Activated CD4-positive, alpha-beta T cell treated with anti-CD3 and anti-CD28 coated beads for 36 hours (primary cell): Measurements from ENCODE around the gene CABP4. TPM values are rescaled to one million over a fixed set of nuclear protein-coding genes. Genes with fewer than 3 reads are reported as not detected.

ENCODE experiments used
- ATAC-seq: fragments of 200-7000 bp; cut with Tn5 transposase; one replicate; pipeline ENCODE4 v1.10.0; 2021; ENCODE audit warnings: mild to moderate bottlenecking, moderate library complexity
- CTCF ChIA-PET: fragments of 350-600 bp; sonication (Branson Sonifier 250); formaldehyde crosslinking; loops from one replicate; lab custom pipeline; 2021; ENCODE audit warnings: antibody characterized with exemption; lab: Charles Lee
- POLR2A ChIA-PET: fragments of 350-600 bp; sonication (Branson Sonifier 250); formaldehyde crosslinking; loops from one replicate; lab custom pipeline; 2021; ENCODE audit warnings: antibody characterized with exemption, inconsistent platforms; lab: Charles Lee
- DNase-seq: peaks from one replicate; pipeline ENCODE4 v3.0.0-alpha.2; 2020
- H3K27ac Mint-ChIP-seq: one replicate; pipeline ENCODE4 v1.8.0; 2021; ENCODE audit warnings: mixed read lengths
- H3K27me3 Mint-ChIP-seq: one replicate; pipeline ENCODE4 v1.8.0; 2021; ENCODE audit warnings: mixed read lengths
- H3K36me3 Mint-ChIP-seq: one replicate; pipeline ENCODE4 v1.8.0; 2021; ENCODE audit warnings: low read depth, mixed read lengths
- H3K4me1 Mint-ChIP-seq: one replicate; pipeline ENCODE4 v1.8.0; 2021; ENCODE audit warnings: mixed read lengths
- H3K4me3 Mint-ChIP-seq: one replicate; pipeline ENCODE4 v1.8.0; 2021; ENCODE audit warnings: mild to moderate bottlenecking, moderate library complexity, mixed read lengths
- H3K9me3 Mint-ChIP-seq: one replicate; pipeline ENCODE4 v1.8.0; 2021; ENCODE audit warnings: low read depth, mixed read lengths
- intact Hi-C, 2 experiments: fragments of 100-400 bp; cut with DNase I in 1 of 2; cut with micrococcal nuclease in 1 of 2; formaldehyde crosslinking; loops; one replicate each; pipeline versions ENCODE4 v1.14.2 to v1.15.1; 2022 to 2024; cut with DNase I, micrococcal nuclease
- total RNA-seq, 2 experiments: library from RNA; stranded (reverse); gene quantifications; one replicate each; pipeline ENCODE4 v1.2.3, GENCODE V29; 2021

Gene CABP4
- total RNA-seq, 2 experiments from 2014 or later = 0.37 to 0.46 TPM

GRCh38 chr11:67491276-67492068, 36.3 kb downstream of the CABP4 start:
- ATAC-seq = no peak
- intact Hi-C loops = no loop called here
- H3K9me3 Mint-ChIP-seq = peaks cover 2% of the 10 kb centered on the region
- ChIA-PET CTCF (interaction anchor here (0.6 kb wide), 1 partner anchor 109 kb away, joined by 4 read pairs; no protein-coding TSS in a partner anchor), POLR2A (interaction anchor here (0.7 kb wide), 1 partner anchor 14 kb away, joined by 3 read pairs; the partner anchor contains the start of gene PITPNM1)
- H3K4me3 Mint-ChIP-seq = no peak overlapping the region
- DNase-seq = no peak
- peaks cover 35% of the 10 kb centered on the region for H3K4me1 Mint-ChIP-seq
- peaks cover 42% of the 10 kb centered on the region for H3K36me3 Mint-ChIP-seq
- H3K27ac Mint-ChIP-seq = peak overlapping the region; percentile 76
- no peaks in the 10 kb centered on the region for H3K27me3 Mint-ChIP-seq

GRCh38 chr11:67492069-67492727, 37.0 kb downstream of the CABP4 start:
- DNase-seq (no peak), ATAC-seq (no peak)
- ChIA-PET CTCF (interaction anchor here (0.6 to 1.0 kb wide), 3 partner anchors 9 to 109 kb away, joined by 3 to 4 read pairs (median 3); partner anchors contain the start of gene AIP), POLR2A (interaction anchor here (0.7 kb wide), 1 partner anchor 13 kb away, joined by 3 read pairs; the partner anchor contains the start of gene PITPNM1)
- Mint-ChIP-seq H3K4me3 (no peak overlapping the region), H3K36me3 (peaks cover 41% of the 10 kb centered on the region), H3K27me3 (no peaks in the 10 kb centered on the region), H3K27ac (no peak overlapping the region), H3K9me3 (peaks cover 2% of the 10 kb centered on the region), H3K4me1 (peaks cover 27% of the 10 kb centered on the region)
- intact Hi-C loops = no loop called here

- Mint-ChIP-seq H3K9me3 (no peaks in the 10 kb centered on the region), H3K4me1 (peaks cover 20% of the 10 kb centered on the region), H3K27me3 (no peaks in the 10 kb centered on the region), H3K27ac (no peak overlapping the region), H3K36me3 (peaks cover 37% of the 10 kb centered on the region), H3K4me3 (no peak overlapping the region)
- intact Hi-C loops = no loop called here
- CTCF ChIA-PET = interaction anchor here (0.7 to 1.0 kb wide), 2 partner anchors 10 to 14 kb away, joined by 3 read pairs; partner anchors contain the start of gene AIP
- DNase-seq = peak; percentile 65
- ATAC-seq = peak; percentile 21
- POLR2A ChIA-PET = no interaction called here
Observed at GRCh38 chr11:67492801-67493547, 37.8 kb downstream of the CABP4 start.

- intact Hi-C loops = no loop called here
- no peaks in the 10 kb centered on the region for H3K27me3 Mint-ChIP-seq
- no peak overlapping the region for H3K27ac Mint-ChIP-seq
- DNase-seq (no peak), ATAC-seq (no peak)
- H3K36me3 Mint-ChIP-seq = peaks cover 29% of the 10 kb centered on the region
- no peaks in the 10 kb centered on the region for H3K9me3 Mint-ChIP-seq
- ChIA-PET POLR2A (no interaction called here), CTCF (no interaction called here)
- no peak overlapping the region for H3K4me3 Mint-ChIP-seq
- peaks cover 12% of the 10 kb centered on the region for H3K4me1 Mint-ChIP-seq
Observed at GRCh38 chr11:67493548-67494370, 38.6 kb downstream of the CABP4 start.

- ChIA-PET POLR2A (no interaction called here), CTCF (no interaction called here)
- DNase-seq (no peak), ATAC-seq (no peak)
- peaks cover 6% of the 10 kb centered on the region for H3K4me1 Mint-ChIP-seq
- H3K27me3 Mint-ChIP-seq = no peaks in the 10 kb centered on the region
- H3K36me3 Mint-ChIP-seq = peaks cover 26% of the 10 kb centered on the region
- no peak overlapping the region for H3K4me3 Mint-ChIP-seq
- no peaks in the 10 kb centered on the region for H3K9me3 Mint-ChIP-seq
- intact Hi-C loops = no loop called here
- H3K27ac Mint-ChIP-seq = no peak overlapping the region
Observed at GRCh38 chr11:67494371-67495233, 39.4 kb downstream of the CABP4 start.

GRCh38 chr11:67495234-67496005, 40.3 kb downstream of the CABP4 start:
- ChIA-PET POLR2A (no interaction called here), CTCF (interaction anchor here (0.7 kb wide), 1 partner anchor 92 kb away, joined by 3 read pairs; the partner anchor contains the start of gene TBC1D10C)
- H3K4me3 Mint-ChIP-seq = no peak overlapping the region
- no peak overlapping the region for H3K27ac Mint-ChIP-seq
- H3K27me3 Mint-ChIP-seq = no peaks in the 10 kb centered on the region
- H3K36me3 Mint-ChIP-seq = peaks cover 24% of the 10 kb centered on the region
- H3K4me1 Mint-ChIP-seq = peaks cover 3% of the 10 kb centered on the region
- ATAC-seq (no peak), DNase-seq (no peak)
- intact Hi-C loops = no loop called here
- no peaks in the 10 kb centered on the region for H3K9me3 Mint-ChIP-seq

GRCh38 chr11:67496113-67496512, 41.0 kb downstream of the CABP4 start:
- no peak overlapping the region for H3K4me3 Mint-ChIP-seq
- no peak for ATAC-seq
- H3K36me3 Mint-ChIP-seq = peaks cover 24% of the 10 kb centered on the region
- H3K27me3 Mint-ChIP-seq = no peaks in the 10 kb centered on the region
- no peaks in the 10 kb centered on the region for H3K9me3 Mint-ChIP-seq
- CTCF ChIA-PET = interaction anchor here (0.7 kb wide), 1 partner anchor 92 kb away, joined by 3 read pairs; the partner anchor contains the start of gene TBC1D10C
- POLR2A ChIA-PET = no interaction called here
- intact Hi-C loops = no loop called here
- DNase-seq = no peak
- no peak overlapping the region for H3K27ac Mint-ChIP-seq
- H3K4me1 Mint-ChIP-seq = peaks cover 6% of the 10 kb centered on the region

GRCh38 chr11:67497656-67498291, 42.6 kb downstream of the CABP4 start:
- DNase-seq (no peak), ATAC-seq (no peak)
- CTCF ChIA-PET = no interaction called here
- no peaks in the 10 kb centered on the region for H3K9me3 Mint-ChIP-seq
- POLR2A ChIA-PET = no interaction called here
- no peak overlapping the region for H3K4me3 Mint-ChIP-seq
- H3K4me1 Mint-ChIP-seq = peaks cover 15% of the 10 kb centered on the region
- intact Hi-C loops = no loop called here
- no peaks in the 10 kb centered on the region for H3K27me3 Mint-ChIP-seq
- H3K27ac Mint-ChIP-seq = no peak overlapping the region
- H3K36me3 Mint-ChIP-seq = peaks cover 27% of the 10 kb centered on the region

- ChIA-PET CTCF (no interaction called here), POLR2A (interaction anchor here (0.6 kb wide), 1 partner anchor 72 kb away, joined by 3 read pairs; no protein-coding TSS in a partner anchor)
- no peak for ATAC-seq
Observed at GRCh38 chr11:67498544-67498972, 43.4 kb downstream of the CABP4 start.

More at GRCh38 chr11:67498544-67498972, 43.4 kb downstream of the CABP4 start:
- Mint-ChIP-seq H3K9me3 (no peaks in the 10 kb centered on the region), H3K4me1 (peaks cover 22% of the 10 kb centered on the region), H3K36me3 (peaks cover 27% of the 10 kb centered on the region), H3K4me3 (no peak overlapping the region), H3K27me3 (no peaks in the 10 kb centered on the region), H3K27ac (no peak overlapping the region)
- intact Hi-C loops = no loop called here
- DNase-seq = no peak
